Ishikawa (cell line): ENCODE measurements around the gene MYORG.

Experiments used
- CEBPB ChIP-seq: IDR thresholded peaks from 2 replicates; pipeline ENCODE4 v1.6.1; 2012
- CREB1 ChIP-seq: IDR thresholded peaks from 2 replicates; pipeline ENCODE4 v1.6.1; 2012; ENCODE audit warnings: low read depth
- EGR1 ChIP-seq: IDR thresholded peaks from 2 replicates; pipeline ENCODE4 v1.6.1; 2012
- EP300 ChIP-seq: IDR thresholded peaks from 2 replicates; pipeline ENCODE4 v1.6.1; 2012; ENCODE audit warnings: borderline replicate concordance
- FOXM1 ChIP-seq: IDR thresholded peaks from 2 replicates; pipeline ENCODE4 v1.6.1; 2012; ENCODE audit warnings: low read depth, borderline replicate concordance
- MAX ChIP-seq: IDR thresholded peaks from 2 replicates; pipeline ENCODE4 v1.6.1; 2012
- NFIC ChIP-seq: IDR thresholded peaks from 2 replicates; pipeline ENCODE4 v1.6.1; 2012
- RAD21 ChIP-seq: IDR thresholded peaks from 2 replicates; pipeline ENCODE4 v1.6.1; 2012; ENCODE audit warnings: low read depth
- REST ChIP-seq: IDR thresholded peaks from 2 replicates; pipeline ENCODE4 v1.6.1; 2012; ENCODE audit warnings: low read depth, mild to moderate bottlenecking
- TAF1 ChIP-seq: IDR thresholded peaks from 2 replicates; pipeline ENCODE4 v1.6.1; 2012; ENCODE audit warnings: low read depth, mild to moderate bottlenecking
- TCF12 ChIP-seq: IDR thresholded peaks from 2 replicates; pipeline ENCODE4 v1.6.1; 2012; ENCODE audit warnings: low read depth
- TEAD4 ChIP-seq: IDR thresholded peaks from 2 replicates; pipeline ENCODE4 v1.6.1; 2012
- USF1 ChIP-seq: IDR thresholded peaks from 2 replicates; pipeline ENCODE4 v1.6.1; 2012
- YY1 ChIP-seq: IDR thresholded peaks from 2 replicates; pipeline ENCODE4 v1.6.1; 2012; ENCODE audit warnings: low read depth
- ZBTB7A ChIP-seq: IDR thresholded peaks from 2 replicates; pipeline ENCODE4 v1.6.1; 2012; ENCODE audit warnings: low read depth

The MYORG gene

GRCh38 chr9:34322899-34323591 is 53.7 kb downstream of the MYORG start:
- TF ChIP-seq CEBPB, result no peak
- no peak for TF ChIP-seq REST
- TF ChIP-seq YY1, result no peak
- TF ChIP-seq ZBTB7A, result no peak
- TF ChIP-seq RAD21, result no peak
- no peak for TF ChIP-seq NFIC
- no peak for TF ChIP-seq MAX
- no peak for TF ChIP-seq USF1
- no peak for TF ChIP-seq TCF12
- no peak for TF ChIP-seq EGR1
- no peak for TF ChIP-seq CREB1
- no peak for TF ChIP-seq EP300

GRCh38 chr9:34321451-34321850 is 55.2 kb downstream of the MYORG start:
- TF ChIP-seq YY1 (no peak), TEAD4 (no peak), TCF12 (no peak), RAD21 (no peak), EP300 (no peak), CEBPB (no peak), TAF1 (no peak), EGR1 (no peak)

GRCh38 chr9:34318163-34318790 is 58.4 kb downstream of the MYORG start:
- no peak for TF ChIP-seq TCF12
- TF ChIP-seq CEBPB, result no peak
- TF ChIP-seq TAF1, result no peak
- TF ChIP-seq MAX, result no peak
- TF ChIP-seq FOXM1, result no peak
- no peak for TF ChIP-seq EP300
- no peak for TF ChIP-seq ZBTB7A
- no peak for TF ChIP-seq YY1
- no peak for TF ChIP-seq TEAD4
- no peak for TF ChIP-seq REST

- TF ChIP-seq YY1, result no peak
- no peak for TF ChIP-seq REST
- no peak for TF ChIP-seq NFIC
- no peak for TF ChIP-seq MAX
Measured at GRCh38 chr9:34317436-34317835, 59.3 kb downstream of the MYORG start.
